Measurements from ENCODE around the gene CYP4F3.

Gene CYP4F3

DNA sequence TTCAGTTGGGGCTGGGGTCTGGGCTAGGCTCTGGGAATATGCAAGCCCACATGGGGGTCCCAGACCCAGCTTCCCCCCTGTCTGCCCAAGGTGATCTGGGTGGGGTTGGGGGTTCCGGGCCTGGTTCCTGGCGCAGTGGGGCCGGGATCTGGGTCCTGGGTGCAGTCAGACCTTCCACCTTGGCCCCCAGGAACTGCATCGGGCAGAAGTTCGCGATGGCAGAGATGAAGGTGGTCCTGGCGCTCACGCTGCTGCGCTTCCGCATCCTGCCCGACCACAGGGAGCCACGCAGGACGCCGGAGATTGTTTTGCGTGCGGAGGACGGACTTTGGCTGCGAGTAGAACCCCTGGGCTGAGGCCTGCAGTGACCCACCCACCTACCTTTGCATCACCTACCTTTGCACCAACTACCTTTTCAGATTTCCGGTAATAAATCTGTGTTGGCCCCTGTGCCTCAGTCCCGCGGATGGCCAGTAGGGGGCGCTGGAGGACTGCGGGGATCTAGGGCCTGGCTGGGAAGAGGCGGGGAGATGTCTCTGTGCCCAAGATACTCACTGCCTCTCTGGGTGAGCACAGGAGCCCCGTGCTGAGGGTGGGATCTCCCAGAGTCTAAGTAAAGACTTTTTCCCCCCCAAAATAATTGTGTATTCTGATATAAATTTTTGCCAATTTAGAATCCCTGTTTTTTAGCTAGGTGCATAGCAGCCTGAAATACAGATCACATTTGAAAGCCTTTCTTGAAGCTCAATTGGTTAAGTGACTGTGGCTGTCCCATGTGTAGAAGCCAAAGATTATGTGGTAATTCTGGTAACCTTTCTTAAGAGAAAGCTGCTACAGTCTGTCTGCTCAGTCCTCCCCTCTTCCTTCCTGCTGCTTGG lies 11.5 kb upstream of the CYP4F3 start:
- H3K9ac ChIP-seq = no peak overlapping the region
- TF ChIP-seq Cebpa-rat (IDR thresholded peaks at IDR 0.05) = no peak
- no peaks in the 10 kb centered on the region for H3K27me3 ChIP-seq
- H3K36me3 ChIP-seq = no peaks in the 10 kb centered on the region
- peak overlapping the region; percentile 62 for H3K4me3 ChIP-seq
- H3K27ac ChIP-seq = no peak overlapping the region
- H4K20me1 ChIP-seq = no peaks in the 10 kb centered on the region
- H3K4me2 ChIP-seq = peak overlapping the region; percentile 72
- no peaks in the 10 kb centered on the region for H3K9me3 ChIP-seq
- peaks cover 16% of the 10 kb centered on the region for H3K4me1 ChIP-seq

DNA sequence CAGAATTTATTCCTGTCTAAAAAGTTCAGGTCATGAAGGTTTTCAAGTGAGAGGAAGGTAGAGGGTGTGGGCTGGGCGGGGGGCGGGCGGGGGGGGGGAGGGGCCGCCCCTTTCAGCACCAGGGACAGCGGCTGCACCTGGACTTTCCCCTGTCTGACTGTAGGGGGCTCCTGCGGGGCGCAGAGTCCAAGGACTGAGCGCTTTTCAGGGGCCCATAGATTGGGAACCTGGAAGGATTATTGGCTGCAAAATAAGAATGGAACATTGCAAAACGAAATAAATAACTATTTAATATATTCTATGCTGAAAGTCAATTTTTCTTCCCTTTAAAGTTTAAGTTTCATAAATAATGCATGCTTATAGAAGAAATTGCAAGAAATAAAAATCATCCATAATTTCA lies 8.9 kb upstream of the CYP4F3 start:
- no peak for TF ChIP-seq Cebpa-rat (IDR thresholded peaks at IDR 0.05)
- Histone ChIP-seq H3K27me3 (no peaks in the 10 kb centered on the region), H4K20me1 (no peaks in the 10 kb centered on the region), H3K36me3 (no peaks in the 10 kb centered on the region), H3K9me3 (no peaks in the 10 kb centered on the region), H3K4me1 (peaks cover 16% of the 10 kb centered on the region), H3K4me2 (no peak overlapping the region), H3K9ac (no peak overlapping the region), H3K27ac (no peak overlapping the region), H3K4me3 (no peak overlapping the region)

DNA sequence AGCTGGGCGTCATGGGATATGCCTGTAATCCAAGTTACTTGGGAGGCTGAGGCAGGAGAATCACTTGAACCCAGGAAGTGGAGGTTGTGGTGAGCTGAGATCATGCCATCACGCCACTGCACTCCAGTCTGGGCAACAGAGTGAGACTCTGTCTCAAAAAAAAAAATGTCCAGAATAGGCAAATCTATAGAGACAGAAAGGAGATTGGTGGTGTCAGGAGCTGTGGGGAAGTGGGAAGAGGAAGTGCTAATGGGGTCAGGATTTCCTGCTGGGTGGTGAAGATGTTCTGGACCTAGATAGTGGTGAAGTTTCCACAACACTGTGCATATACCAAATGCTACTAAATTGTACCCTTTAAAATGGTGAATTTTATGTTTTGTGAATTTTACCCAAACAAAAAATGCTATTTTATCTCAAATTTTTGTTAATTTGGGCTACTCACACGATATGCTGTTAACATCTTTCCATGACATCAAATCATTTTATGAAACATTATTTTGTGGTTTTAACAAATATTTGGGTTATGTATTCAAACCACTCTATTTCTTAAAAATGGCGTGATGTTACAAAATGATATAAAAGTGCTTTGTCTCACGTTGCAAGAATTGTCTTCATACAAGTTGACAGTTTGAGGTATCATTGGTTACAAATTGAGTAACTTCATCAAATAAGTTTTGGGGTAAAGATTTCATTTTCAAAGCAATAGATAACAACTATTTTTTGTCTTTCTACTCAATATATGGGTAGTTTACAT lies 7.4 kb upstream of the CYP4F3 start:
- no peaks in the 10 kb centered on the region for H3K36me3 ChIP-seq
- H3K27me3 ChIP-seq = no peaks in the 10 kb centered on the region
- no peak overlapping the region for H3K27ac ChIP-seq

DNA sequence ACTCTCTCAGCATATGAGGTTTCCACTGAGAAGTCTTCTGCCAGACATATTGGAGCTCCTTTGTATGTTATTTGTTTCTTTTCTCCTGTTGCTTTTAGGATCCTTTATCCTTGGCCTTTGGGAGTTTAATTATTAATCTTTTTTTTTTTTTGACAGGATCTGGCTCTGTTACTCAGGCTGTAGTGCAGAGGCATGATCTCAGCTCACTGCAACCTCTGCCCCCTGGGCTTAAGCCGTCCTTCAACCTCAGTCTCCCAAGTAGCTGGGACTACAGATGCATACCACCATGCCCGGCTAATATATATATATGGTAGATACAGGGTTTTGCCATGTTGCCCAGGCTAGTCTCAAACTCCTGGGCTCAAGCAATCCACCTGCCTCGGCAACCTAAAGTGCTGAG lies 6.6 kb upstream of the CYP4F3 start:
- H3K9me3 ChIP-seq = no peaks in the 10 kb centered on the region

More for the DNA sequence above, 7.4 kb upstream of the CYP4F3 start:
- Histone ChIP-seq H3K4me3 (no peak overlapping the region), H4K20me1 (no peaks in the 10 kb centered on the region), H3K4me1 (peaks cover 16% of the 10 kb centered on the region), H3K9ac (no peak overlapping the region), H3K9me3 (no peaks in the 10 kb centered on the region), H3K4me2 (peak overlapping the region; percentile 50)
- no peak for TF ChIP-seq Cebpa-rat (IDR thresholded peaks at IDR 0.05)

DNA sequence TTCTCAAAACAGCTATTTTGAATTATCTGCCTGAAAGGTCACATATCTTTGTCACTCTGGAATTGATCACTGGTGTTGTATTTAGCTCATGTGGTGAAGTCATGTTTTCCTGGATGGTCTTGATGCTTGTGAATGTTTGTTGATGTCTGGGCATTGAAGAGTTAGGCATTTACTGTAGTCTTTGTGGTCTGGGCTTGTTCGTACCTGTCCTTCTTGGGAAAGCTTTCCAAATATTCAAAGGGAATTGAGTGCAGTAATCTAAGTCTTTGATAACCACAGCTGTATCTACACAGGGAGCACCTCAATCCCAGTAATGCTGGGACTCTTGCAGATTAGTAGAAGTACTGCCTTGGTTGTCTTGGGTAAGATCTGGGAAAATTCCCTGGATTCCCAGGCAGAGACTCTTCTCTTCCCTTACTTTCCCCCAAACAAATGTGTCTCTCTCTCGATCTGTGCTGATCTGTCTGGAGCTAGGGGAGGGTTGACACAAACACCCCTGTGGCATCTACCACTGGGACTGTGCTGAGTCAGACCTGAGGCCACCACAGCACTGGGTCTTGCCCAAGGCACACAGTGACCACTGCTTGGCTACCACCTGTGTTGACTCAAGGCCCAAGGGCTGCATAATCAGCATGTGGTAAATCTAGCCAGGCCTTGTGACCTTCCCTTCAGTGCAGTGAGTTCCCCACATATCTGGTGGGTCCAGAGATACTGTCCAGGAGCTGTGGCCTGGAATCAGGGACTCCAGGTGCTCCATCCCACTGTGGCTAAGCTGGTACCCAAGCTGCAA lies 5.5 kb upstream of the CYP4F3 start:
- no peak overlapping the region for H3K27ac ChIP-seq
- no peaks in the 10 kb centered on the region for H4K20me1 ChIP-seq
- no peak overlapping the region for H3K9ac ChIP-seq
- no peaks in the 10 kb centered on the region for H3K36me3 ChIP-seq
- H3K27me3 ChIP-seq = no peaks in the 10 kb centered on the region
- H3K4me2 ChIP-seq = no peak overlapping the region
- TF ChIP-seq Cebpa-rat (IDR thresholded peaks at IDR 0.05) = no peak
- no peak overlapping the region for H3K4me3 ChIP-seq
- no peaks in the 10 kb centered on the region for H3K9me3 ChIP-seq
- peaks cover 16% of the 10 kb centered on the region for H3K4me1 ChIP-seq

More for the DNA sequence above, 6.6 kb upstream of the CYP4F3 start:
- Histone ChIP-seq H3K4me1 (peaks cover 16% of the 10 kb centered on the region), H3K9ac (no peak overlapping the region), H3K4me2 (no peak overlapping the region), H3K4me3 (no peak overlapping the region), H3K27ac (no peak overlapping the region), H3K36me3 (no peaks in the 10 kb centered on the region), H3K27me3 (no peaks in the 10 kb centered on the region), H4K20me1 (no peaks in the 10 kb centered on the region)
- TF ChIP-seq Cebpa-rat (IDR thresholded peaks at IDR 0.05) = no peak

DNA sequence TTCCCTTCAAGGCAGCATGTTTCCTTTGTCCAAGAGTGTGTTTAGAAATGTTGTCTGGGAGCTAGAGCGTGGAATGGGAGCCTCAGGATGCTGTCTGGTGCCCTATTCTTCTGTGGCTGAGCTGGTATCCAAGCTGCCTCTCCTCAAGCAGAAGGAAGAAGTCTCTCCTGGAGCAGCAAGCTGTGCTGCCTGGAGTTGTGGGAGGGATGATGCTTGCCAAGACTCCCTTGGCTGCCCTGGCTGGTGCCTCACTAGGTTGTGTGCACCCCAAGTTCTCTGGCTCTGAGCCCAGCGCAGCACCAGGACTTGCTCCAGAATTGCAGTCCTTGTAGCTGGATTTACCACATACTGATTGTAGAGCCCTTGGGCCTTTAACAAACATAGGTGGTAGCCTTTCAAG lies 4.7 kb upstream of the CYP4F3 start:
- Histone ChIP-seq H3K4me1 (peaks cover 16% of the 10 kb centered on the region), H3K9ac (no peak overlapping the region), H4K20me1 (no peaks in the 10 kb centered on the region), H3K4me2 (no peak overlapping the region), H3K27me3 (no peaks in the 10 kb centered on the region), H3K36me3 (no peaks in the 10 kb centered on the region), H3K27ac (no peak overlapping the region), H3K9me3 (no peaks in the 10 kb centered on the region), H3K4me3 (no peak overlapping the region)
- no peak for TF ChIP-seq Cebpa-rat (IDR thresholded peaks at IDR 0.05)

DNA sequence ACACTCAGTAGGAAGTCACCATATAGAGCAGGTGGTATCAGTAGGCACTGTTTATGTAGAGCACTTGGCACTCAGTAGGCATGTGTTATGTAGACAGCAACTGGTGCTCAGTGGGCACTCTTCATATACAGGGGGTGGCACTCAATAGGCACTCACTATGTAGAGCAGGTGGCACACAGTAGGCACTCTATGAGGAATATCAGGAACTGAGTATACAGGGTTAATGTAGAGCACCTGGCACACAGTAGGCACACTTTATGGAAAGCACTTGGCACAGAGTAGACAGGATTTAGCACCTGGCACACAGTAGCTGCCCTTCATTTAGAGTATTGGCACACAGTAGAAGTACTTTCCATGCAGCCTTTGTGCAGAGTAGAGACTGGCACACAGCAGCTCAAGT lies 1.1 kb upstream of the CYP4F3 start:
- Histone ChIP-seq H3K4me1 (no peaks in the 10 kb centered on the region), H3K27ac (no peak overlapping the region), H3K4me2 (no peak overlapping the region), H4K20me1 (no peaks in the 10 kb centered on the region), H3K9me3 (no peaks in the 10 kb centered on the region), H3K9ac (no peak overlapping the region), H3K36me3 (no peaks in the 10 kb centered on the region), H3K27me3 (no peaks in the 10 kb centered on the region), H3K4me3 (no peak overlapping the region)
- TF ChIP-seq Cebpa-rat (IDR thresholded peaks at IDR 0.05) = no peak

DNA sequence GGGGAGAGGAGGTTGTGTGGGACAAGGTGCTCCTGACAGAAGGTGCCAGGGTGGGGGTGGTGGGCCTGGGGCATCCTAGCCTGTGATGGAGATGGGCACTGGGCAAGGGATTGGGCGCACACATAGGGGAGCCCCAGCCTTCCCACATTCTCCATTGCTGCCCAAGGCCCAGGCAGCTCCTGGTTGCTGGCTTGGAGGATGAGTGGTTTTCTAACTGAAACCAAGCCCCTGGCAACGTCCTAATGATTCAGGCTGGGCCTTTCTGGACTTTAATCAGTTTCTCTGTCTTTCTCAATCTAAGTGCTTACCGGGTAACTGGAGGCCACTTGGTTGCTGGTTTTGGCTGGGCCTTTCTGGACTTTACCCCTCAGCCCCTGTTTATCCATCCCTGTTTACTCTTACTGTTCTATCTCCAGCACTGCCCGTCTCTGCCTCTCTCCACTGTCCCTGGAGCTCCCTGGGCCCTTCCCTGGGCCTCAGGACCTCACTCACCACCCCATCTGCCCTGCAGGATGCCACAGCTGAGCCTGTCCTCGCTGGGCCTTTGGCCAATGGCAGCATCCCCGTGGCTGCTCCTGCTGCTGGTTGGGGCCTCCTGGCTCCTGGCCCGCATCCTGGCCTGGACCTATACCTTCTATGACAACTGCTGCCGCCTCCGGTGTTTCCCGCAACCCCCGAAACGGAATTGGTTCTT lies 354 bp downstream of the CYP4F3 start:
- Histone ChIP-seq H3K27ac (no peak overlapping the region), H3K9ac (no peak overlapping the region), H3K9me3 (no peaks in the 10 kb centered on the region), H3K4me2 (no peak overlapping the region), H3K4me1 (no peaks in the 10 kb centered on the region), H3K36me3 (no peaks in the 10 kb centered on the region), H3K27me3 (no peaks in the 10 kb centered on the region), H4K20me1 (no peaks in the 10 kb centered on the region), H3K4me3 (no peak overlapping the region)
- TF ChIP-seq Cebpa-rat (IDR thresholded peaks at IDR 0.05) = no peak

DNA sequence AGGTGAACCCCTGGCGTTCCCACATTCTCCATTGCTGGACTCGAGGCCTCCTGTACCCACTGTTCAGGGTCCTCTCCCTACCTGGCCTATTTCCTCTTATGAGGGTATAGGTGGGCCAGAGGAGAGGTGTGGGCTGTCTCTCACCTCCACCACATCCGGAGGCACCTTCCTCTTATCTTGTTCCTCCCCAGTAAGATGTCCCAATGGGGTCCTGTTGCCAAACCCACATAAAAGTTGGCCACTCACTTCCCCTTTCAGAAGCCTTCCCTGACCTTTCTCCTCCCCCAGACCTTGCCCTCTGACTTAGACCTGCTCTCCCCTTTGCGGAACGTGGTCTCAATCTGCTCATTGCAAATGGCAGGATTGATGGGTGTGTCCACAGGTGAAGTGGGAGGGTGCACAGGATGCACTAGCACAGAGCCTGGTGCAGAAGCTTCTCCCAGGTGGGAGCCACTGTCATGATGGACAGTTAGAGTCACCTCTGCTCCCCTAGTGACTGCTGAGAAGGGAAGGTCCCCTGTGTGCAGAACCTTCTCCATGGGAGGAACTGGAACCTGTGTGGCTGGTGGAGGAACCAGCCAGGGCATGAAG lies 1.3 kb downstream of the CYP4F3 start:
- Histone ChIP-seq H3K36me3 (no peaks in the 10 kb centered on the region), H3K9me3 (no peaks in the 10 kb centered on the region), H4K20me1 (no peaks in the 10 kb centered on the region), H3K4me2 (no peak overlapping the region), H3K4me3 (no peak overlapping the region), H3K27me3 (no peaks in the 10 kb centered on the region), H3K27ac (no peak overlapping the region), H3K4me1 (no peaks in the 10 kb centered on the region), H3K9ac (no peak overlapping the region)
- TF ChIP-seq Cebpa-rat (IDR thresholded peaks at IDR 0.05) = no peak

Measured in BLaER1 (cell line).